Erythroblast (primary cell): ENCODE measurements around the gene COQ6.
"Not testable (repeated sequence)": the region's sequence is repeated elsewhere in the genome, so short reads cannot be mapped to it uniquely, and the experiment has no call there.

Experiments used
- GATA1 ChIP-seq: IDR thresholded peaks from 2 replicates; pipeline ENCODE4 v1.6.1; 2011; ENCODE audit warnings: low read depth, mild to moderate bottlenecking, control low read depth, low read length, moderate library complexity
- POLR2A ChIP-seq: IDR thresholded peaks from 2 replicates; pipeline ENCODE4 v1.6.1; 2011; ENCODE audit warnings: mild to moderate bottlenecking, low read length

DNA sequence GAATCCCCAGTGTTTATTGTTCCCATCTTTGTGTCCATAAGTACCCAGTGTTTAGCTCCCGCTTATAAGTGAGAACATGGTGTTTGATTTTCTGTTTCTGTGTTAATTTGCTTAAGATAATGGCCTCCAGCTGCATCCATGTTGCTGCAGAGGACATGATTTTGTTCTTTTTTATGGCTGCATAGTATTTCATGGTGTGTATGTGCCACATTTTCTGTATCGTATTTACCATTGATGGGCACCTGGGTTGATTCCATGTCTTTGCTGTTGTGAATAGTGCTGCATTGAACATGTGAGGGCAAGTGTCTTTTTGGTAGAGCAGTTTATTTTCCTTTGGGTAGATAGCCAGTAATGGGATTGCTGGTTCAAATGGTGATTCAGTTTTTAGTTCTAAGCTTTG, 30.6 kb upstream of the COQ6 start:
- TF ChIP-seq POLR2A, GATA1: not testable (repeated sequence)
